ENCODE results near the gene CRHR1.

- TF ChIP-seq CTCF (IDR thresholded peaks at IDR 0.05) (no peak), POLR2AphosphoS5 (IDR thresholded peaks at IDR 0.05) (no peak), POLR2A (IDR thresholded peaks at IDR 0.05) (no peak), EP300 (IDR thresholded peaks at IDR 0.05) (no peak)
These were observed 29.1 kb upstream of the CRHR1 start for GRCh38 chr17:45755050-45755449.
